ENCODE measurements around the gene GNPTG.

- no peak for TF ChIP-seq EZH2 (IDR thresholded peaks at IDR 0.05; ENCODE audit: low read depth, low read length, severe bottlenecking)
- TF ChIP-seq HDAC6 (IDR thresholded peaks at IDR 0.05; ENCODE audit: low read depth, low read length), result no peak
These were observed 16.3 kb upstream of the GNPTG start for GRCh38 chr16:1335211-1335971.
